Sigmoid colon (tissue), 7 donors: Measurements from ENCODE around the gene ILKAP. TPM values are rescaled to one million over a fixed set of nuclear protein-coding genes. Genes with fewer than 3 reads are reported as not detected.
A peak's percentile ranks its signal among the peaks of the same experiment; 100 is the strongest.

Experiments
- DNase-seq: peaks from one replicate; pipeline ENCODE4 v3.0.0-alpha.2; 2019
- H3K27ac ChIP-seq, 4 donors: fragments of 200-600 bp; sonication (generic); one replicate each; pipeline ENCODE4 v1.5.1; 2016 to 2019; ENCODE audit warnings: mild to moderate bottlenecking in 1 of 4
- H3K27me3 ChIP-seq, 3 donors: fragments of 200-600 bp; sonication (generic); one replicate each; pipeline ENCODE4 v1.5.1; 2019; ENCODE audit warnings: mild to moderate bottlenecking in 1 of 3
- H3K36me3 ChIP-seq, 4 donors: fragments of 200-600 bp; sonication (generic); one replicate each; pipeline ENCODE4 v1.5.1; 2016 to 2019
- H3K4me1 ChIP-seq, 4 donors: fragments of 200-600 bp; sonication (generic); one replicate each; pipeline ENCODE4 v1.5.1; 2017 to 2019
- H3K4me3 ChIP-seq, 4 donors: fragments of 200-600 bp; sonication (generic); one replicate each; pipeline ENCODE4 v1.5.1; 2017 to 2019; ENCODE audit warnings: mild to moderate bottlenecking in 2 of 4, moderate library complexity in 1 of 4
- H3K9me3 ChIP-seq, 4 donors: fragments of 200-600 bp in 3 of 4; sonication (generic) in 3 of 4; one replicate each; pipeline versions ENCODE4 v1.5.1 to v1.6.1; 2013 to 2019
- EP300 ChIP-seq, 4 donors: sonication (generic); formaldehyde crosslinking; IDR thresholded peaks; one replicate each; pipeline ENCODE4 v1.6.1; 2017; ENCODE audit warnings: antibody characterized with exemption in 4 of 4
- POLR2A ChIP-seq, 2 donors: fragments of 450-650 bp; IDR thresholded peaks; one replicate each; pipeline ENCODE4 v1.6.1; 2016; ENCODE audit warnings: antibody characterized with exemption in 2 of 2, mild to moderate bottlenecking in 2 of 2, moderate library complexity in 2 of 2
- POLR2AphosphoS5 ChIP-seq, 4 donors: sonication (generic); formaldehyde crosslinking; IDR thresholded peaks; one replicate each; pipeline ENCODE4 v1.6.1; 2017; ENCODE audit warnings: antibody characterized with exemption in 4 of 4
- WGBS, 2 donors: extraction: QIAGEN DNeasy Blood & Tissue Kit; methylation state at CpG; one replicate each; pipeline ENCODE4 v1.1.7; 2013; 5-methylcytosine and 5-hydroxymethylcytosine counted together
- intact Hi-C: fragments of 100-400 bp; cut with DNase I; formaldehyde crosslinking; loops from one replicate; pipeline ENCODE4 v1.15.1; 2023
- polyA plus RNA-seq, 3 donors: library from polyadenylated mRNA; stranded (reverse); fragments of 200-250 nt; gene quantifications; one replicate each; pipeline ENCODE4 v1.2.3, GENCODE V29; 2013
- total RNA-seq, 4 donors: library from RNA; depleted of rRNA; stranded (reverse); fragments of >200 nt; gene quantifications; one replicate each; pipeline ENCODE4 v1.1.0, GENCODE V29; 2016
- TF ChIP-seq, protein P1 (sequence below), 4 experiments: fragments of 450-650 bp in 3 of 4; fragments of 200-600 bp in 1 of 4; IDR thresholded peaks; one replicate each; pipeline ENCODE4 v1.5.1; 2016 to 2019; ENCODE audit warnings: antibody characterized with exemption in 4 of 4, mild to moderate bottlenecking in 3 of 4, moderate library complexity in 2 of 4
- donor health status: healthy with polysubstance abuse.
- donor health status: Bipolar disorder and iron deficiency.
- donor health status: healthy.

Gene ILKAP
- total and polyA plus RNA-seq, 7 donors, result 26.4 to 57.3 (median 40.6) TPM

DNA sequence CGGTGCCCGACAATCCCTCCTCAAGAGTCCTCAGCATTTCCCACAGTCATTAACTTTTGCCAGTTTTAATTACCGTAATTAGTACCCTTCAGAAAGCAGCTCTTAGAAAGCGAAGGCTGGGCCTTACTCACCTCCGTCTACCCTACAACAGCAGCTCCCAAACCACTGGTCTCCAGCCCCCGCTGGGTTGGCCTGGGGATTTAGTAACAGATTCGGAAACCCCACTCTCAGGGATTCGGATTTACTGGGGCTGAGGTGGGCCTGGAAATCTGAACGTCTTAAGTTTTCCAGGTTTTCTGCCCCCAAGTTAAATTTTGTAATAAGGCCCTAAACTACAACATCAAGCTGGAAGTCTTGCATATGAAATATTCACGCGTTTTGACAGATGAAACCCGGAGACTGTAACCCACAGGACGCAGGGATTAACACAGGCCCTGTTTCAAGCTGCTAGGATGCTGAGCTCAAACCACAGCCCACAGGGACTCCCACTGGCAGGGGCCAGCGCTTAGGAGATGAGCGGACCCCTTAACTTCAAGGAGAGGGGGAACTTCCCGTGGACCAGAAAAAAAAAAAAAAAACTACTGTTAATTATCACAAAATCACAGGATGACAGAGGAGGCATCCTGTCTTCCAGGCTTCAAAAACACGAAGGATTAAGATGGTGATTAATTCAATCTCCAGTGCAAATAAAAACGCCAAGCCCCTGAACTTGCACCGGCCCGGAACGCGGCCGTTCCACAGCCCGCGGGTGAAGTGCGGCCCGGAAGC is 985 bp downstream of the ILKAP start:
- Histone ChIP-seq H3K4me3 (peak overlapping the region; percentile 51 to 97 (median 82)), H3K4me1 (peaks cover 0 to 54% (median 47%) of the 10 kb centered on the region in 4 donors), H3K36me3 (no peaks in the 10 kb centered on the region), H3K27me3 (no peaks in the 10 kb centered on the region), H3K9me3 (no peaks in the 10 kb centered on the region), H3K27ac (peak overlapping the region; percentile 90 to 99 (median 95))
- intact Hi-C loops, result loop anchor here (2.0 to 10.0 kb wide), 2 partner anchors 36 to 62 kb away; no protein-coding TSS in a partner anchor
- no peak for DNase-seq
- no peak for TF ChIP-seq EP300 (IDR thresholded peaks at IDR 0.05)
- TF ChIP-seq, protein P1, sequence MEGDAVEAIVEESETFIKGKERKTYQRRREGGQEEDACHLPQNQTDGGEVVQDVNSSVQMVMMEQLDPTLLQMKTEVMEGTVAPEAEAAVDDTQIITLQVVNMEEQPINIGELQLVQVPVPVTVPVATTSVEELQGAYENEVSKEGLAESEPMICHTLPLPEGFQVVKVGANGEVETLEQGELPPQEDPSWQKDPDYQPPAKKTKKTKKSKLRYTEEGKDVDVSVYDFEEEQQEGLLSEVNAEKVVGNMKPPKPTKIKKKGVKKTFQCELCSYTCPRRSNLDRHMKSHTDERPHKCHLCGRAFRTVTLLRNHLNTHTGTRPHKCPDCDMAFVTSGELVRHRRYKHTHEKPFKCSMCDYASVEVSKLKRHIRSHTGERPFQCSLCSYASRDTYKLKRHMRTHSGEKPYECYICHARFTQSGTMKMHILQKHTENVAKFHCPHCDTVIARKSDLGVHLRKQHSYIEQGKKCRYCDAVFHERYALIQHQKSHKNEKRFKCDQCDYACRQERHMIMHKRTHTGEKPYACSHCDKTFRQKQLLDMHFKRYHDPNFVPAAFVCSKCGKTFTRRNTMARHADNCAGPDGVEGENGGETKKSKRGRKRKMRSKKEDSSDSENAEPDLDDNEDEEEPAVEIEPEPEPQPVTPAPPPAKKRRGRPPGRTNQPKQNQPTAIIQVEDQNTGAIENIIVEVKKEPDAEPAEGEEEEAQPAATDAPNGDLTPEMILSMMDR (IDR thresholded peaks at IDR 0.05), result no peak
- no peak for TF ChIP-seq POLR2A (IDR thresholded peaks at IDR 0.05)
- no peak for TF ChIP-seq POLR2AphosphoS5 (IDR thresholded peaks at IDR 0.05)
- 6 to 13% methylated on average over 27 of the region's 27 CpGs for WGBS, 2 donors

DNA sequence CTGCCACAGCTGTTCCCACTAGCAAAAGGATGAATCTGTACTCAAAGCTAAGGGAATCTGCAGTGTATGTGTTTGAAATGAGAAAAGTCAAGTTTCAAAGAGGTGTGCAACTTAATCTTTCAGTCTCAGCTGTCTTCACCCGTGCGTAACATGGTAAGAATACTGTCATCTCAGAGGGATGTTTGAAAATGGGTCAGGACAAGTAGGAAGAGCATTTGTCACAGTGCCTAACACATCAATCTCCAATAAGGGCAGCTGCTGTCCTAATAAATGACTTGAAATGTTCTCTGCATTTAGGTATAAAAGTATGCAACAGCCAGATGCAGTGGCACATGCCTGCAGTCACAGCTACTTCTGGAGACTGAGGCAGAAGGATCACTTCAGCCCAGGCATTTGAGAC is 13.1 kb downstream of the ILKAP start:
- Histone ChIP-seq H3K4me3 (no peak overlapping the region), H3K27me3 (no peaks in the 10 kb centered on the region), H3K4me1 (no peaks in the 10 kb centered on the region), H3K36me3 (peaks cover 40 to 93% (median 58%) of the 10 kb centered on the region in 4 donors), H3K9me3 (no peaks in the 10 kb centered on the region), H3K27ac (no peak overlapping the region)
- intact Hi-C loops, result no loop called here
- WGBS, 2 donors, result 90 to 94% methylated on average over 2 of the region's 2 CpGs
- DNase-seq, result no peak
- TF ChIP-seq POLR2AphosphoS5 (IDR thresholded peaks at IDR 0.05) (no peak), POLR2A (IDR thresholded peaks at IDR 0.05) (no peak), EP300 (IDR thresholded peaks at IDR 0.05) (no peak)
- TF ChIP-seq, protein P1 (IDR thresholded peaks at IDR 0.05), result no peak

DNA sequence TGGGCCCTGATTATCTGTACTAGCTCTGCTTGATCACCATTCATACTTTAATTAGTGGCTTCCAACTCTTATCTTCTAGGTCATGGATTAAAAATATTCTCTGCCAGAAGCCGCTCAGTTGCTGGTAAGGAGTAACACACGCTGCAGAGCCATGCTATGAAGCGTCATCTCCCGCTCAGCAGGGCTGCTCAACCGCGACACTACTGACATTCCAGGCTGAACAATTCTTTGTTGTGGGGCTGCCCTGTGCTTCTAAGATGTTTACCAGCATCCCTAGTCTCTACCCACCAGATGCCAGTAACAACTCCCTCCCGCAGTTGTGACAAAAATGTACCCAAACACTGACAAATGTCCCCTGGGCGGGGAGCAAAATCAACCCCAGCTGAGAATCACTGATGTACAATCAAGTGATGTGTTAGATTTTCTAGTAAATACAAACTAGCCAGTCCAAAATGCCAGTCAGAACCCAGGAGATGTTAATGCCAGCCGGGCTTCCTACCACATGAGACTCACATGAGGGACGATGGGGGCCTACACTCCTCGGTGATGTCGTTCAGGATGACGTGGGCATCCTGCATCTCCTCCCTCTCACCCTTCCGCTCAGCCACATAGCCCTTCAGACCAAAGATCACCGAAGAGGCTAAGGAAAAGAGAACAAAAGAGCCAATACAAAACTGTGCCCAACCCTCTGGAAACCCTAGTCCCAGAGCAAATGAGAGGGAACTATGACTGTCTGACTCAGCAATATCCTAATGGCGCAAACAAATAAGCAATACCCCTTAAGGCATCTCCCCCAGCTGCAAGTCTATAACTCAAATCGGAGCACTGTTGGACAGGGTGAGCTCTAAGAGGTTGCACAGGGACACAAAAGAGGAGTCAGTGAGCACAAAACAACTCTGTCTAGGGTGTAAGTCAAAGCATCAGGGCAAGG is 15.6 kb downstream of the ILKAP start:
- H3K27ac ChIP-seq, result no peak overlapping the region
- 96% methylated on average over 17 of the region's 17 CpGs for WGBS, 2 donors
- intact Hi-C loops, result no loop called here

DNA sequence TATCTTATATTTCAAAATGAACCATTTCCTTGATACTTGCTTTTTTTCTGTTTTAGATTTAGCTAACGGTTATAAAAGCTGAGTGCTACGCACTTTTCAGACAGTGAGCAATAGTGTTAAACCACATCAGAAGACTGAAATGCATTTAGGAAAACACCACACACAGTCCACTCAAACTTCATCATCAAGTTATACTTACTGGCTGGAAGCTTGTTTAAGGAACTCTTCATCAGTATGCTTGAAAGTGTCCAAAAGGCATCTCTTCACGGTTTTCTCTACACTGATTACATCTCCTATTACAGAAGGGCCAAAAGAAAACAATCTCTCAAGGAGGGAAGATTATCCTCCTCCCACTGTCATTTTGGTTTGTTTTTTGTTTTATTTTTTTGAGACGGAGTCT is 19.7 kb downstream of the ILKAP start:
- WGBS, 2 donors, result 83 to 92% methylated on average over 4 of the region's 4 CpGs

More for the DNA sequence above, 15.6 kb downstream of the ILKAP start:
- H3K4me3 ChIP-seq, result no peak overlapping the region
- H3K27me3 ChIP-seq, result no peaks in the 10 kb centered on the region
- no peaks in the 10 kb centered on the region for H3K9me3 ChIP-seq
- H3K36me3 ChIP-seq, result peaks cover 57 to 100% (median 72%) of the 10 kb centered on the region in 4 donors
- no peak for TF ChIP-seq POLR2AphosphoS5 (IDR thresholded peaks at IDR 0.05)
- no peak for TF ChIP-seq EP300 (IDR thresholded peaks at IDR 0.05)
- TF ChIP-seq, protein P1 (IDR thresholded peaks at IDR 0.05), result no peak
- TF ChIP-seq POLR2A (IDR thresholded peaks at IDR 0.05), result no peak
- DNase-seq, result no peak
- H3K4me1 ChIP-seq, result no peaks in the 10 kb centered on the region

More for the DNA sequence above, 19.7 kb downstream of the ILKAP start:
- TF ChIP-seq POLR2A (IDR thresholded peaks at IDR 0.05) (no peak), EP300 (IDR thresholded peaks at IDR 0.05) (no peak), POLR2AphosphoS5 (IDR thresholded peaks at IDR 0.05) (no peak)
- TF ChIP-seq, protein P1 (IDR thresholded peaks at IDR 0.05), result no peak
- Histone ChIP-seq H3K4me3 (no peak overlapping the region), H3K36me3 (peaks cover 75 to 100% (median 86%) of the 10 kb centered on the region in 4 donors), H3K9me3 (no peaks in the 10 kb centered on the region), H3K27ac (no peak overlapping the region), H3K4me1 (no peaks in the 10 kb centered on the region), H3K27me3 (no peaks in the 10 kb centered on the region)
- DNase-seq, result no peak
- intact Hi-C loops, result no loop called here
